Liver (tissue), 9 donors: ENCODE measurements around the gene EFNA2. TPM values are rescaled to one million over a fixed set of nuclear protein-coding genes. Genes with fewer than 3 reads are reported as not detected.

Experiments
- DNase-seq: peaks from one replicate; pipeline ENCODE4 v3.0.0-alpha.2; 2017; ENCODE audit warnings: low spot score
- H3K27ac ChIP-seq, 2 donors: one replicate each; pipeline ENCODE4 v1.7.0; 2013; ENCODE audit warnings: inconsistent platforms in 2 of 2, low read length in 2 of 2, control low read depth in 1 of 2, low read depth in 1 of 2, mild to moderate bottlenecking in 1 of 2
- H3K27me3 ChIP-seq, 4 donors: one replicate each; pipeline versions ENCODE4 v1.6.1 to v1.7.0; 2013; ENCODE audit warnings: low read length in 3 of 4, inconsistent platforms in 1 of 4, mild to moderate bottlenecking in 1 of 4, moderate library complexity in 1 of 4; ENCODE audit not compliant: control insufficient read depth in 4 of 4, insufficient read depth in 4 of 4
- H3K36me3 ChIP-seq, 4 donors: one replicate each; pipeline versions ENCODE4 v1.6.1 to v1.7.0; 2013; ENCODE audit warnings: low read length in 3 of 4, mild to moderate bottlenecking in 3 of 4, low read depth in 1 of 4, moderate library complexity in 1 of 4; ENCODE audit not compliant: control insufficient read depth in 4 of 4, insufficient read depth in 3 of 4
- H3K4me1 ChIP-seq, 4 donors: one replicate each; pipeline versions ENCODE4 v1.6.1 to v1.7.0; 2013; ENCODE audit warnings: low read length in 3 of 4, mild to moderate bottlenecking in 3 of 4, moderate library complexity in 1 of 4; ENCODE audit not compliant: control insufficient read depth in 4 of 4, insufficient read depth in 4 of 4
- H3K4me3 ChIP-seq, 3 donors: one replicate each; pipeline versions ENCODE4 v1.6.1 to v1.7.0; 2013; ENCODE audit warnings: low read length in 3 of 3, control low read depth in 1 of 3, low read depth in 1 of 3, mild to moderate bottlenecking in 1 of 3
- H3K9ac ChIP-seq, 2 donors: one replicate each; pipeline ENCODE4 v1.7.0; 2013; ENCODE audit warnings: low read length in 2 of 2, mild to moderate bottlenecking in 2 of 2, moderate library complexity in 2 of 2, control low read depth in 1 of 2, low read depth in 1 of 2
- H3K9me3 ChIP-seq, 4 donors: one replicate each; pipeline versions ENCODE4 v1.6.1 to v1.7.0; 2013; ENCODE audit warnings: low read length in 3 of 4; ENCODE audit not compliant: control insufficient read depth in 4 of 4
- ATF3 ChIP-seq: IDR thresholded peaks from 2 replicates; pipeline ENCODE4 v1.6.1; 2016; ENCODE audit warnings: antibody characterized with exemption
- CTCF ChIP-seq: fragments of 150-350 bp; IDR thresholded peaks from 2 replicates; pipeline ENCODE4 v1.5.1; 2017; ENCODE audit warnings: improper control_type of control experiment, low read depth, low read length; ENCODE audit not compliant: missing input control
- EGR1 ChIP-seq, 2 donors: IDR thresholded peaks; 2 replicates each; pipeline ENCODE4 v1.6.1; 2016 to 2018; ENCODE audit warnings: antibody characterized with exemption in 2 of 2, low read depth in 2 of 2
- FOXA1 ChIP-seq: IDR thresholded peaks from 2 replicates; pipeline ENCODE4 v1.6.1; 2016; ENCODE audit warnings: antibody characterized with exemption
- FOXA2 ChIP-seq: IDR thresholded peaks from 2 replicates; pipeline ENCODE4 v1.6.1; 2016; ENCODE audit warnings: antibody characterized with exemption
- GABPA ChIP-seq, 2 donors: IDR thresholded peaks in 1 of 2; conservative IDR thresholded peaks in 1 of 2; 2 replicates each; pipeline ENCODE4 v1.6.1; 2016; ENCODE audit warnings: antibody characterized with exemption in 2 of 2, mild to moderate bottlenecking in 1 of 2, moderate library complexity in 1 of 2
- HNF4A ChIP-seq, 2 donors: conservative IDR thresholded peaks; 2 replicates each; pipeline ENCODE4 v1.6.1; 2016; ENCODE audit warnings: antibody characterized with exemption in 2 of 2, mild to moderate bottlenecking in 2 of 2
- HNF4G ChIP-seq: IDR thresholded peaks from 2 replicates; pipeline ENCODE4 v1.6.1; 2016; ENCODE audit warnings: antibody characterized with exemption
- JUND ChIP-seq, 2 donors: IDR thresholded peaks; 2 replicates each; pipeline ENCODE4 v1.6.1; 2016; ENCODE audit warnings: antibody characterized with exemption in 2 of 2
- NR2F2 ChIP-seq: IDR thresholded peaks from 2 replicates; pipeline ENCODE4 v1.6.1; 2016; ENCODE audit warnings: antibody characterized with exemption
- RAD21 ChIP-seq, 2 donors: IDR thresholded peaks; 2 replicates each; pipeline ENCODE4 v1.6.1; 2016; ENCODE audit warnings: antibody characterized with exemption in 2 of 2, mild to moderate bottlenecking in 2 of 2
- RXRA ChIP-seq, 2 donors: IDR thresholded peaks; 2 replicates each; pipeline ENCODE4 v1.6.1; 2017 to 2018; ENCODE audit warnings: antibody characterized with exemption in 2 of 2, mild to moderate bottlenecking in 1 of 2
- SP1 ChIP-seq: IDR thresholded peaks from 2 replicates; pipeline ENCODE4 v1.6.1; 2018; ENCODE audit warnings: antibody characterized with exemption, mild to moderate bottlenecking
- TAF1 ChIP-seq: conservative IDR thresholded peaks from 2 replicates; pipeline ENCODE4 v1.6.1; 2016; ENCODE audit warnings: antibody characterized with exemption, mild to moderate bottlenecking
- YY1 ChIP-seq: IDR thresholded peaks from 2 replicates; pipeline ENCODE4 v1.6.1; 2016; ENCODE audit warnings: antibody characterized with exemption, mild to moderate bottlenecking
- ZBTB33 ChIP-seq: IDR thresholded peaks from 2 replicates; pipeline ENCODE4 v1.6.1; 2016; ENCODE audit warnings: antibody characterized with exemption
- WGBS: extraction: QIAGEN DNeasy Blood & Tissue Kit; methylation state at CpG from one replicate; pipeline ENCODE4 v1.1.7; 2013; 5-methylcytosine and 5-hydroxymethylcytosine counted together
- polyA plus RNA-seq, 2 donors: library from polyadenylated mRNA; stranded (reverse) in 1 of 2; unstranded in 1 of 2; fragments of 200-250 nt in 1 of 2; fragments of >200 nt in 1 of 2; fragmentation: Nextera tagmentation in 1 of 2; extraction: Ambion mirVana in 1 of 2; gene quantifications; one replicate each; pipeline versions ENCODE4 v1.2.1 to v1.2.3, GENCODE V29; 2013 to 2015
- total RNA-seq, 2 donors: library from RNA; depleted of rRNA; stranded (reverse); fragments of >200 nt; gene quantifications; one replicate each; pipeline ENCODE4 v1.2.3, GENCODE V29; 2014
- TF ChIP-seq, protein P1 (sequence below): IDR thresholded peaks from 2 replicates; pipeline ENCODE4 v1.6.1; 2016; ENCODE audit warnings: antibody characterized with exemption, mild to moderate bottlenecking
- TF ChIP-seq, protein P2 (sequence below): IDR thresholded peaks from 2 replicates; pipeline ENCODE4 v1.6.1; 2016; ENCODE audit warnings: antibody characterized with exemption
- donor health status: healthy.
- donor health status: healthy.
- donor health status: healthy.
- donor health status: healthy.
- donor health status: healthy.

EFNA2 gene
- total and polyA plus RNA-seq, 4 donors = 0.98 to 9.8 (median 4.3) TPM

DNA sequence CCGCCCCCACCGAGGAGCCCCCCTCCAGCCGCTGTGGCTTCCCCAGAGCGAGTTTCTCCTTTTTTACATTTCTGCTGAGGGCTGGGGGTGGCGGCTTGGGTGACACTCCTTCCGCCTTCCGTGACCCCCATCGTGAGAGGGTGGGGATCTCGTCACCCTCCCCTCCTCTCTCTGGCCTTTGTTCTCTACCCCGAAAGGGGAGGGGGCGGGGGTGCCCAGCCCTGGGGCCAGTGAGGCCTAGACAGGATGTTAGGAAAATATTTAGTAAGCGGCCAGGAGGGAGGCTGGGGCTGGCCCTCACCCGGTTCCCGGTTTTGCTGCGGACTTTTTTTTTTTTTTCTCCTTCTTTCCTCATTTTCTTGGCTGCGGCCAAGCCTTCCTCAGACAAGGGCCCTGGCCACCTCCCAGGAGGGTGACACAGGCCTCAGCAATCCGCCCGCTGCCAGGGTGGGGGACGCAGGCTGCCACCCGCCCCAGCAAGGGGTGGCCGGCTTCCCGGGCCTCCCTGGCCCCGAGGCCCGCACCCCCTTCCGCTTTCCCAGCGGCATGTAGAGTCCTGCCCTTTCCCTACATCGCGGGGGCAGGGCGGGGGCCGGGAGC, 33.4 kb upstream of the EFNA2 start:
- DNase-seq = no peak
- H3K36me3 ChIP-seq = peaks cover 19 to 24% (median 22%) of the 10 kb centered on the region in 4 donors
- H3K27ac ChIP-seq = peak overlapping the region; percentile 90 to 97
- WGBS = 6% methylated on average over 30 of the region's 30 CpGs
- H3K4me1 ChIP-seq = peaks cover 17 to 66% (median 45%) of the 10 kb centered on the region in 4 donors
- peak overlapping the region; percentile 14 to 52 for H3K9ac ChIP-seq
- TF ChIP-seq, protein P1, sequence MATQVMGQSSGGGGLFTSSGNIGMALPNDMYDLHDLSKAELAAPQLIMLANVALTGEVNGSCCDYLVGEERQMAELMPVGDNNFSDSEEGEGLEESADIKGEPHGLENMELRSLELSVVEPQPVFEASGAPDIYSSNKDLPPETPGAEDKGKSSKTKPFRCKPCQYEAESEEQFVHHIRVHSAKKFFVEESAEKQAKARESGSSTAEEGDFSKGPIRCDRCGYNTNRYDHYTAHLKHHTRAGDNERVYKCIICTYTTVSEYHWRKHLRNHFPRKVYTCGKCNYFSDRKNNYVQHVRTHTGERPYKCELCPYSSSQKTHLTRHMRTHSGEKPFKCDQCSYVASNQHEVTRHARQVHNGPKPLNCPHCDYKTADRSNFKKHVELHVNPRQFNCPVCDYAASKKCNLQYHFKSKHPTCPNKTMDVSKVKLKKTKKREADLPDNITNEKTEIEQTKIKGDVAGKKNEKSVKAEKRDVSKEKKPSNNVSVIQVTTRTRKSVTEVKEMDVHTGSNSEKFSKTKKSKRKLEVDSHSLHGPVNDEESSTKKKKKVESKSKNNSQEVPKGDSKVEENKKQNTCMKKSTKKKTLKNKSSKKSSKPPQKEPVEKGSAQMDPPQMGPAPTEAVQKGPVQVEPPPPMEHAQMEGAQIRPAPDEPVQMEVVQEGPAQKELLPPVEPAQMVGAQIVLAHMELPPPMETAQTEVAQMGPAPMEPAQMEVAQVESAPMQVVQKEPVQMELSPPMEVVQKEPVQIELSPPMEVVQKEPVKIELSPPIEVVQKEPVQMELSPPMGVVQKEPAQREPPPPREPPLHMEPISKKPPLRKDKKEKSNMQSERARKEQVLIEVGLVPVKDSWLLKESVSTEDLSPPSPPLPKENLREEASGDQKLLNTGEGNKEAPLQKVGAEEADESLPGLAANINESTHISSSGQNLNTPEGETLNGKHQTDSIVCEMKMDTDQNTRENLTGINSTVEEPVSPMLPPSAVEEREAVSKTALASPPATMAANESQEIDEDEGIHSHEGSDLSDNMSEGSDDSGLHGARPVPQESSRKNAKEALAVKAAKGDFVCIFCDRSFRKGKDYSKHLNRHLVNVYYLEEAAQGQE = peak; percentile 5
- TF ChIP-seq SP1 (no peak), EGR1 (IDR thresholded peaks at IDR 0.05; ENCODE audit: low read depth in 2 of 2) (peak in 1 of 2 donors; percentile 62), JUND (IDR thresholded peaks at IDR 0.05) (peak in 1 of 2 donors; percentile 48), HNF4G (no peak), RXRA (IDR thresholded peaks at IDR 0.05) (peak; percentile 44 to 71), GABPA (IDR thresholded peaks at IDR 0.05 in 1 of 2, conservative IDR thresholded peaks at IDR 0.05 in 1 of 2) (no peak), FOXA2 (no peak), FOXA1 (no peak), TAF1 (no peak), ZBTB33 (peak; percentile 33), ATF3 (no peak), YY1 (peak; percentile 19), HNF4A (conservative IDR thresholded peaks at IDR 0.05) (peak; percentile 32 to 60), CTCF (no peak), NR2F2 (peak; percentile 79), RAD21 (IDR thresholded peaks at IDR 0.05) (no peak)
- TF ChIP-seq, protein P2, sequence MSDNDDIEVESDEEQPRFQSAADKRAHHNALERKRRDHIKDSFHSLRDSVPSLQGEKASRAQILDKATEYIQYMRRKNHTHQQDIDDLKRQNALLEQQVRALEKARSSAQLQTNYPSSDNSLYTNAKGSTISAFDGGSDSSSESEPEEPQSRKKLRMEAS = peak; percentile 41
- H3K27me3 ChIP-seq = no peaks in the 10 kb centered on the region
- H3K4me3 ChIP-seq = peak overlapping the region in 2 of 3 donors; percentile 55 to 75
- H3K9me3 ChIP-seq = no peaks in the 10 kb centered on the region
